ENCODE data around the gene TINCR.

GRCh38 chr19:5586300-5587070 lies 18.7 kb upstream of the TINCR start:
- TF ChIP-seq FOXM1 (IDR thresholded peaks at IDR 0.05; ENCODE audit: borderline replicate concordance): no peak
- TF ChIP-seq ZNF384 (IDR thresholded peaks at IDR 0.05): no peak
- TF ChIP-seq FOXA1 (IDR thresholded peaks at IDR 0.05): no peak
- no peak for TF ChIP-seq LEF1 (IDR thresholded peaks at IDR 0.05; ENCODE audit: borderline replicate concordance)
- TF ChIP-seq SP1 (IDR thresholded peaks at IDR 0.05): no peak

Data from HEK293T (cell line).